Measurements from ENCODE around the gene HTT. TPM values are rescaled to one million over a fixed set of nuclear protein-coding genes. Genes with fewer than 3 reads are reported as not detected.

HTT gene
- total RNA-seq, 1 experiment from 2014 or later = 37.4 TPM

GRCh38 chr4:3190549-3190948 lies 116.1 kb downstream of the HTT start:
- Histone ChIP-seq H3K9me2 (ENCODE audit: insufficient read depth) (no peaks in the 10 kb centered on the region), H3K27ac (ENCODE audit: low read depth, low read length) (no peak overlapping the region), H3K36me3 (ENCODE audit: control insufficient read depth in 1 of 2, insufficient read depth in 2 of 2, low read length in 2 of 2) (peaks cover 15 to 21% of the 10 kb centered on the region in 2 experiments; a peak in 3 of 4 replicates), H3K27me3 (ENCODE audit: insufficient read depth, low read length) (no peaks in the 10 kb centered on the region), H3K9ac (ENCODE audit: low read length) (no peak overlapping the region), H3K4me2 (ENCODE audit: low read length) (no peak overlapping the region), H3K4me1 (ENCODE audit: control insufficient read depth in 1 of 2, insufficient read depth in 2 of 2, low read length in 2 of 2) (no peaks in the 10 kb centered on the region), H3K4me3 (replicated peaks in 1 of 2; ENCODE audit: low read depth in 1 of 2, low read length in 2 of 2) (no peak overlapping the region), H2AFZ (ENCODE audit: low read depth, low read length, poor library complexity, severe bottlenecking) (no peak overlapping the region), H3K9me3 (ENCODE audit: control insufficient read depth in 1 of 2, insufficient read depth in 1 of 2, low read depth in 1 of 2, low read length in 2 of 2) (no peaks in the 10 kb centered on the region), H4K20me1 (ENCODE audit: insufficient read depth) (no peaks in the 10 kb centered on the region), H3K79me2 (ENCODE audit: insufficient read depth, low read length) (no peaks in the 10 kb centered on the region)
- DNase-seq (ENCODE audit: low read depth, low spot score) (no peak), ATAC-seq (no peak)
- BruUV-seq (replicated peaks) = no TSS peak
- POLR2A ChIA-PET = no interaction called here
- intact Hi-C loops (cut with micrococcal nuclease) = loop anchor here (2.0 kb wide), 1 partner anchor 252 kb away; no protein-coding TSS in a partner anchor
- TF ChIP-seq ZBTB33 (IDR thresholded peaks at IDR 0.05; ENCODE audit: extremely low read depth, insufficient replicate concordance, low read length) = no peak
- no peak for TF ChIP-seq EGR1 (IDR thresholded peaks at IDR 0.05; ENCODE audit: low read depth)
- no peak for TF ChIP-seq FOSL1 (IDR thresholded peaks at IDR 0.05; ENCODE audit: low read depth)
- no peak for TF ChIP-seq SP1 (IDR thresholded peaks at IDR 0.05; ENCODE audit: low read depth)
- no peak for TF ChIP-seq RAD21 (IDR thresholded peaks at IDR 0.05; ENCODE audit: low read depth)
- TF ChIP-seq POLR2AphosphoS5 (IDR thresholded peaks at IDR 0.05; ENCODE audit: low read depth, low read length) = no peak
- no peak for TF ChIP-seq SIN3A (IDR thresholded peaks at IDR 0.05; ENCODE audit: low read depth)
- no peak for TF ChIP-seq SRF (IDR thresholded peaks at IDR 0.05; ENCODE audit: low read depth)
- no peak for TF ChIP-seq JUND (IDR thresholded peaks at IDR 0.05)
- TF ChIP-seq ZFX (IDR thresholded peaks at IDR 0.05) = no peak
- RAD21 ChIA-PET (ENCODE audit: low non-redundant PET in 1 of 2, low total read pairs in 2 of 2, uncharacterized antibody in 2 of 2, unreplicated experiment in 2 of 2) = no interaction called here
- CTCF ChIA-PET = no interaction called here

GRCh38 chr4:3192188-3192587 lies 117.7 kb downstream of the HTT start:
- Histone ChIP-seq H4K20me1 (ENCODE audit: insufficient read depth) (no peaks in the 10 kb centered on the region), H3K4me2 (ENCODE audit: low read length) (no peak overlapping the region), H2AFZ (ENCODE audit: low read depth, low read length, poor library complexity, severe bottlenecking) (no peak overlapping the region), H3K27ac (ENCODE audit: low read depth, low read length) (no peak overlapping the region), H3K79me2 (ENCODE audit: insufficient read depth, low read length) (no peaks in the 10 kb centered on the region), H3K9me3 (ENCODE audit: control insufficient read depth in 1 of 2, insufficient read depth in 1 of 2, low read depth in 1 of 2, low read length in 2 of 2) (no peaks in the 10 kb centered on the region), H3K9me2 (ENCODE audit: insufficient read depth) (no peaks in the 10 kb centered on the region), H3K36me3 (ENCODE audit: control insufficient read depth in 1 of 2, insufficient read depth in 2 of 2, low read length in 2 of 2) (peaks cover 15 to 21% of the 10 kb centered on the region in 2 experiments; a peak in 3 of 4 replicates), H3K27me3 (ENCODE audit: insufficient read depth, low read length) (no peaks in the 10 kb centered on the region), H3K4me1 (ENCODE audit: control insufficient read depth in 1 of 2, insufficient read depth in 2 of 2, low read length in 2 of 2) (no peaks in the 10 kb centered on the region), H3K9ac (ENCODE audit: low read length) (no peak overlapping the region), H3K4me3 (replicated peaks in 1 of 2; ENCODE audit: low read depth in 1 of 2, low read length in 2 of 2) (no peak overlapping the region)
- intact Hi-C loops (cut with micrococcal nuclease) = no loop called here
- TF ChIP-seq ELF1 (IDR thresholded peaks at IDR 0.05; ENCODE audit: borderline replicate concordance, low read depth) (no peak), ZBTB33 (IDR thresholded peaks at IDR 0.05; ENCODE audit: extremely low read depth, insufficient replicate concordance, low read length) (no peak), ATF3 (IDR thresholded peaks at IDR 0.05) (no peak), TCF7L2 (IDR thresholded peaks at IDR 0.05; ENCODE audit: borderline replicate concordance, extremely low read depth, insufficient read depth, insufficient read length) (no peak), EZH2 (IDR thresholded peaks at IDR 0.05) (no peak), YY1 (IDR thresholded peaks at IDR 0.05; ENCODE audit: extremely low read depth, insufficient replicate concordance, low read depth, low read length) (no peak)
- ATAC-seq (no peak), DNase-seq (ENCODE audit: low read depth, low spot score) (no peak)
- RAD21 ChIA-PET (ENCODE audit: low non-redundant PET in 1 of 2, low total read pairs in 2 of 2, uncharacterized antibody in 2 of 2, unreplicated experiment in 2 of 2) = no interaction called here
- CTCF ChIA-PET = no interaction called here
- POLR2A ChIA-PET = no interaction called here
- no TSS peak for BruUV-seq (replicated peaks)
